ENCODE measurements around the gene ALDH1L1.

ALDH1L1 gene

GRCh38 chr3:126112531-126113237 lies 67.7 kb downstream of the ALDH1L1 start:
- no peak for DNase-seq (ENCODE audit: low read depth, low spot score)
- H3K4me3 ChIP-seq (ENCODE audit: low read length) = no peak overlapping the region

GRCh38 chr3:126111566-126112475 lies 68.6 kb downstream of the ALDH1L1 start:
- no peak for DNase-seq (ENCODE audit: low read depth, low spot score)
- no peak overlapping the region for H3K4me3 ChIP-seq (ENCODE audit: low read length)

- H3K4me3 ChIP-seq (ENCODE audit: low read length) = no peak overlapping the region
- DNase-seq (ENCODE audit: low read depth, low spot score) = no peak
Observed at GRCh38 chr3:126111126-126111551, 69.2 kb downstream of the ALDH1L1 start.

GRCh38 chr3:126110431-126111125 lies 69.8 kb downstream of the ALDH1L1 start:
- DNase-seq (ENCODE audit: low read depth, low spot score) = no peak
- no peak overlapping the region for H3K4me3 ChIP-seq (ENCODE audit: low read length)

GRCh38 chr3:126109880-126110235 lies 70.5 kb downstream of the ALDH1L1 start:
- DNase-seq (ENCODE audit: low read depth, low spot score) = no peak
- no peak overlapping the region for H3K4me3 ChIP-seq (ENCODE audit: low read length)

- no peak overlapping the region for H3K4me3 ChIP-seq (ENCODE audit: low read length)
- DNase-seq (ENCODE audit: low read depth, low spot score) = no peak
Observed at GRCh38 chr3:126109146-126109879, 71.1 kb downstream of the ALDH1L1 start.

- no peak overlapping the region for H3K4me3 ChIP-seq (ENCODE audit: low read length)
- DNase-seq (ENCODE audit: low read depth, low spot score) = no peak
Observed at GRCh38 chr3:126108676-126109050, 71.7 kb downstream of the ALDH1L1 start.

GRCh38 chr3:126107957-126108675 lies 72.3 kb downstream of the ALDH1L1 start:
- DNase-seq (ENCODE audit: low read depth, low spot score) = no peak
- H3K4me3 ChIP-seq (ENCODE audit: low read length) = no peak overlapping the region

- no peak overlapping the region for H3K4me3 ChIP-seq (ENCODE audit: low read length)
- DNase-seq (ENCODE audit: low read depth, low spot score) = peak; percentile 67
Observed at GRCh38 chr3:126107203-126107939, 73.0 kb downstream of the ALDH1L1 start.

- no peak for DNase-seq (ENCODE audit: low read depth, low spot score)
Observed at GRCh38 chr3:126106336-126107202, 73.8 kb downstream of the ALDH1L1 start.

GRCh38 chr3:126105691-126106187 lies 74.6 kb downstream of the ALDH1L1 start:
- H3K4me3 ChIP-seq (ENCODE audit: low read length) = no peak overlapping the region
- no peak for DNase-seq (ENCODE audit: low read depth, low spot score)

More at GRCh38 chr3:126106336-126107202, 73.8 kb downstream of the ALDH1L1 start:
- no peak overlapping the region for H3K4me3 ChIP-seq (ENCODE audit: low read length)

GRCh38 chr3:126104742-126105605 lies 75.4 kb downstream of the ALDH1L1 start:
- H3K4me3 ChIP-seq (ENCODE audit: low read length) = no peak overlapping the region
- no peak for DNase-seq (ENCODE audit: low read depth, low spot score)

- no peak overlapping the region for H3K4me3 ChIP-seq (ENCODE audit: low read length)
- DNase-seq (ENCODE audit: low read depth, low spot score) = no peak
Observed at GRCh38 chr3:126104028-126104635, 76.3 kb downstream of the ALDH1L1 start.

- DNase-seq (ENCODE audit: low read depth, low spot score) = no peak
Observed at GRCh38 chr3:126103121-126104027, 77.0 kb downstream of the ALDH1L1 start.

GRCh38 chr3:126102530-126102951 lies 77.8 kb downstream of the ALDH1L1 start:
- DNase-seq (ENCODE audit: low read depth, low spot score) = no peak
- H3K4me3 ChIP-seq (ENCODE audit: low read length) = no peak overlapping the region

More at GRCh38 chr3:126103121-126104027, 77.0 kb downstream of the ALDH1L1 start:
- no peak overlapping the region for H3K4me3 ChIP-seq (ENCODE audit: low read length)

All from Jurkat, Clone E6-1 (cell line).